Activated T-helper 17 cell treated with anti-CD3 and anti-CD28 coated beads, Interleukin-2, amount 50 U/mL, for 72 hours (primary cell): ENCODE measurements around the gene NYNRIN. TPM values are rescaled to one million over a fixed set of nuclear protein-coding genes. Genes with fewer than 3 reads are reported as not detected.
"Not testable (repeated sequence)": the region's sequence is repeated elsewhere in the genome, so short reads cannot be mapped to it uniquely, and the experiment has no call there.

Experiments
- ATAC-seq: fragments of 150-1000 bp; cut with Tn5 transposase; replicated peaks from 2 replicates; pipeline ENCODE4 v1.10.0; 2021; ENCODE audit warnings: mild to moderate bottlenecking, moderate library complexity
- H3K27ac Mint-ChIP-seq: one replicate; pipeline ENCODE4 v1.8.0; 2022; ENCODE audit warnings: mixed read lengths
- H3K27me3 Mint-ChIP-seq: one replicate; pipeline ENCODE4 v1.8.0; 2022; ENCODE audit warnings: mixed read lengths
- H3K36me3 Mint-ChIP-seq: one replicate; pipeline ENCODE4 v1.8.0; 2022; ENCODE audit warnings: low read depth, mild to moderate bottlenecking, mixed read lengths
- H3K4me1 Mint-ChIP-seq: one replicate; pipeline ENCODE4 v1.8.0; 2022; ENCODE audit warnings: mixed read lengths
- H3K4me3 Mint-ChIP-seq: one replicate; pipeline ENCODE4 v1.8.0; 2022; ENCODE audit warnings: mild to moderate bottlenecking, mixed read lengths
- H3K9me3 Mint-ChIP-seq: one replicate; pipeline ENCODE4 v1.8.0; 2022; ENCODE audit warnings: mixed read lengths
- total RNA-seq, 2 donors: library from RNA; stranded (reverse); gene quantifications; one replicate each; pipeline ENCODE4 v1.2.3, GENCODE V29; 2022

The NYNRIN gene
- total RNA-seq: under 1 TPM in 1 of 2 donors, not detected in 1; 0.04 TPM

DNA sequence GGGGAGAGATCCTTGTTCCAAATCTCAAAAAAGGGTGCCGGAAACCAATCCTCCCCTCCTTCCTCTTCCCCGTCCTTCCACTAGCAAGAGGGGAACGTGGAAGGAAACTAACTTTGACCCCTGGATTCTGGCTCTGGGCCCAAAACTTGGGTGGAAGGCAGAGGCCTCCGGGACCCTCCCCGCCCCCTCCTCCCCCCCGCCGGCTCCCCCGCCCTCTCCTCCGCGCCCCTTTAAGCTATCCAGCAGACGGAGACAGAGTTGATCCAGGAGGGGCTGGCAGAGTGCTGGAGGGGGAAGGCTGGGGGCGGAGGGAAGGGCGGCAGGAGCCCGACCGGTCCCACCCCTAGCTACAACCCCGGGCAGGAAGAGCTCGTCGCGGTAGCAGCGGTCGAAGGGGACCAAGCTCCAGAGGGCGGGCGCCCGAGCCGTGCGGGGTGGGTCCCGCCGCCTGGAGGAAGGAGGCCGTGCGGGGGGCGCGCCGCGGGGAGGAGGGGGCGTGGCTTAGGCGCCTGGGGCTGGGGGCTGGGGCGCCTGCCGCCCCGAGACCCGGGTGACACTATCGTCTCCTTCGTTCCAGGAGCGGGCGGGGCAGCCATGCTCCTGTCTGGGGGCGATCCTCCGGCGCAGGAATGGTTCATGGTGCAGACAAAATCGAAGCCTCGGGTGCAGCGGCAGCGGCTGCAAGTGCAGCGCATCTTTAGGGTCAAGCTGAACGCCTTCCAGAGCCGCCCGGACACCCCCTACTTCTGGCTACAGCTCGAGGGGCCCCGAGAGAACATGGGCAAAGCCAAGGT is at the start of gene NYNRIN:
Gene NYNRIN (plus strand): TSS at position 351 of the 794 bp plus-strand sequence. CDS start 244 bp downstream, at position 595.
- Mint-ChIP-seq H3K9me3 (no peaks in the 10 kb centered on the region), H3K4me1 (peaks cover 5% of the 10 kb centered on the region), H3K36me3 (no peaks in the 10 kb centered on the region), H3K27me3 (peaks cover 4% of the 10 kb centered on the region), H3K4me3 (peak within 1 kb of the TSS; percentile 63), H3K27ac (peak within 1 kb of the TSS; percentile 64)
- peak; percentile 55 for ATAC-seq

DNA sequence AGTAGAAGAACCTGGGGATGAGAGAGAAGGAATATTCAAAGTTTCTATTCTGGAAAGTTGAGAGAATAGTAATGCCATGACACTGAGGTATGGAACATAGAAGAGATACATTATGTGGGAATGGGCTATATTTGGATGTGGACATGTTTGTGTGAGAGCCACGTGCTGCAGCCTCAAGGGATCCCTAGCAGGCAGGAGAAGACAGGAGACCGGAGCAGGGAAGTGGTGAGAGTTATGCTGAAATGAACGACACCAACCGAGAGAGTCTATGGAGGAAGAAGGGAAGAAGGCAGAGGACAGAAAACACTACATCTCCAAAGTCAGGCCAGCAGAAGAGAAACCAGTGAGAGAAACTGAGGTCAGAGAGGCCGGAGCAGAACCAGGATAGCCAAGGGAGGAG is 49.1 kb upstream of the NYNRIN start:
- no peak overlapping the region for H3K27ac Mint-ChIP-seq
- no peaks in the 10 kb centered on the region for H3K36me3 Mint-ChIP-seq
- no peaks in the 10 kb centered on the region for H3K9me3 Mint-ChIP-seq
- ATAC-seq: no peak
- no peak overlapping the region for H3K4me3 Mint-ChIP-seq
- no peaks in the 10 kb centered on the region for H3K4me1 Mint-ChIP-seq
- peaks cover 25% of the 10 kb centered on the region for H3K27me3 Mint-ChIP-seq

DNA sequence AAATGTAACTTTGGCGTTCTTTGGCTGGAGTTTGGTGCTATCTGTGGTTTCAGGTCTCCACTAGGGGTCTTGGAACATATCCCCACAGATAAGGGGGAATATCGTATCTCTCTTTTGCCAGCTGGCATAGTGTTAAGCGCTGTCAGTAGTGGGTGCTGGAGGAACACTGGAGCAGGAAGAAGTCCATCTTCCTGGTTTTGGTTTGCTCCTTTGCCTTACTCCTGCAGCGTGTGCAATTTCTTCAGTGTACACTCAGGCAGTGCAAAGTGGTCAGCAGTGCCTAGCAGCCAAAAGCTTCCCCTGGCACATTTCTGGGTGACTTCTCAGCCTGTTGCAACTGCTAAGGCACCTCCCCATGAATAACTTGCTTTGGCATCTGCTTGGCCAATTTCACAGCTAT is 47.3 kb upstream of the NYNRIN start:
- H3K27me3 Mint-ChIP-seq: peaks cover 17% of the 10 kb centered on the region
- H3K27ac Mint-ChIP-seq: no peak overlapping the region
- no peaks in the 10 kb centered on the region for H3K36me3 Mint-ChIP-seq
- no peaks in the 10 kb centered on the region for H3K4me1 Mint-ChIP-seq
- H3K4me3 Mint-ChIP-seq: no peak overlapping the region
- no peaks in the 10 kb centered on the region for H3K9me3 Mint-ChIP-seq
- no peak for ATAC-seq

DNA sequence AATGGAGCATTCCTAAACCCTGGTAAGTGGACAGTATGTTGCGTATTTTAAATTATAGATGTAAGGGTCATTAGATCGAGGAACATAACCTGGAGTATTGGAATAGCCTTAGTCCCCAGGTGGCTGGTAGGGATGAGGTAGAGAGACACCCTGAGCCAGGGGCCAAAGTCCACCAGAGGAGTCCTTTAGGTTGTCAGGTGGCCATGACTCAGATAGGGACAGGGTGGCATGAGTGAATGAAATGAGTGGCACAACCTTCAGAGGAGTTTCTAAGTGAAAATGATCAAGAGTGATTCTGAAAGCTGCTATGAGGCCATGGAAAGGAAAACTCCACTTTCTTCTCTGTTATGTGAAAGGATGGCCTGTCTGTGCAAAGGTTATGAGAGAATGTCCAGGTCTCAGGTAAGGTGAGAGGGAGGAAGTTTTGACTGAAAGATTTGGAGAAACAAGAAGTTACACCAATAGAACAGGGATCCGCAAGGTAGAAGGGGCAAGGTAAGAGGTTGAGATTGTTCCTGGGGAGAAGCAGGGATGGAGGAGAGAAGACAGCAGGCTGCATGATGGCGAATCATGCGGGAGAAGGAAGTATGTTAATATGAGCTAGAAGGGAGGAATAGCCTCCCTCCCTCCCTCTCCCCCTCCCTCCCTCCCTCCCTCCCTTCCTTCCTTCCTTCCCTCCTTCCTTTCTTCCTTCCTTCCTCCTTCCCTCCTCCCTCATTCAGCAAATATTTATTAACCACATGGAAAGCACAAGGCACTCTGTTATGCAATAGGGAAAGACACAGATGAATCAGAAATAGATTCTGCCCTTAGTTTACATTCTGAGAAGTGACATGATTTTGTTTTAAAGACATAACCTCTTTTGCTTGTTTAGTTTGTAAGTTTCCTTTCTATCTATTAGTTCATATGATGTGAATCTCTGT is 45.0 kb upstream of the NYNRIN start:
- H3K27ac Mint-ChIP-seq: no peak overlapping the region

DNA sequence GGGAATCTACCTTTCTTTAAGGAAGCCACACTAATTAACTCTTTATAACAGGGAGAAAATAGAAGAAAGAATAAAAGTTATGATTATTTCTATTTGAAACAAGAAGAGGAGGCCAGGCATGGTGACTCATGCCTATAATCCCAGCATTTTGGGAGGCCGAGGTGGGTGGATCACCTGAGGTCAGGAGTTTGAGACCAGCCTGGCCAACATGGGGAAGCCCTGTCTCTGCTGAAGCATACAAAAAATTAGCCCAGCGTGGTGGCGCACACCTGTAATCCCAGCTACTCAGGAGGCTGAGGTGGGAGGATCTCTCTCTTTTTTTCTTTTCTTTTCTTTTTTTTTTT is 44.3 kb upstream of the NYNRIN start:
- not testable (repeated sequence) for H3K36me3 Mint-ChIP-seq, H3K27ac Mint-ChIP-seq, ATAC-seq, H3K4me3 Mint-ChIP-seq, H3K4me1 Mint-ChIP-seq, H3K9me3 Mint-ChIP-seq
- peaks cover 19% of the 10 kb centered on the region for H3K27me3 Mint-ChIP-seq

More for the DNA sequence above, 45.0 kb upstream of the NYNRIN start:
- H3K4me3 Mint-ChIP-seq: no peak overlapping the region
- no peaks in the 10 kb centered on the region for H3K36me3 Mint-ChIP-seq
- H3K4me1 Mint-ChIP-seq: no peaks in the 10 kb centered on the region
- ATAC-seq: peak; percentile 34
- peaks cover 21% of the 10 kb centered on the region for H3K27me3 Mint-ChIP-seq
- no peaks in the 10 kb centered on the region for H3K9me3 Mint-ChIP-seq

DNA sequence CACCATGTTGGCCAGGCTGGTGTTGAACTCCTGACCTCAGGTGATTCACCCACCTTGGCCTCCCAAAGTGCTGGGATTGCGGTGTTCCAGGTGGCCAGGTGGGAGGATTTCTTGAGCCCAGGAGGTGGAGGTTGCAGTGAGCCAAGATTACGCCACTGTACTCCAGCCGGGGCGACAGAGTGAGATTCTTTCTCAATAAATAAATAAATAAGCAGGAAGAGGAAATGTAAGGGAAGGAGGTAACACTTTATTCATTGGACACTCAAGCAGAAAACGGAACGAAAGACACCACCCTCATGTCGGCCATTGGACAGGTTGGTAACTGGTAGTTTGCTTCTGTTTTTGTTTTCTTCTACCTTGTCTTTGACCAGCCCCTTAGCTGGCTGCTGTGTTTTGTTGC is 43.8 kb upstream of the NYNRIN start:
- no peak overlapping the region for H3K4me3 Mint-ChIP-seq
- no peak for ATAC-seq
- no peak overlapping the region for H3K27ac Mint-ChIP-seq
- no peaks in the 10 kb centered on the region for H3K9me3 Mint-ChIP-seq
- no peaks in the 10 kb centered on the region for H3K36me3 Mint-ChIP-seq
- no peaks in the 10 kb centered on the region for H3K4me1 Mint-ChIP-seq
- H3K27me3 Mint-ChIP-seq: peaks cover 14% of the 10 kb centered on the region

DNA sequence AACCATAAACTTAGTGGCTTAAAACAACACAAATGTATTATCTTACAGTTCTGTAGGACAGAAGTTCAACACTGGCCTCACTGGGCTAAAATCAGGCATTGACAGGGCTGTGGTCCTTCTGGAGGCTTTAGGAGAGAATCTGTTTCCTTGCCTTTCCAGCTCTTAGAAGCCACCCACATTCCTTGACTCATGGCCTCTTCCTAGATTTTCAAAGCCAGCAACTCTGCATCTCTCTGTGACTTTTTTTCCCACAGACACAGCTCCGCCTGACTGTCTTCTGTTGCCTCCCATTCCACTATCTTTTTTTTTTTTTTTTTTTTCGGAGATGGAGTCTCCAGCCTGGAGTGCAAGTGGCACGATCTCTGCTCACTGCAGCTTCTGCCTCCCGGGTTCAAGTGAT is 42.6 kb upstream of the NYNRIN start:
- Mint-ChIP-seq H3K4me1 (no peaks in the 10 kb centered on the region), H3K36me3 (no peaks in the 10 kb centered on the region), H3K9me3 (no peaks in the 10 kb centered on the region), H3K27ac (no peak overlapping the region), H3K4me3 (no peak overlapping the region), H3K27me3 (peaks cover 13% of the 10 kb centered on the region)
- no peak for ATAC-seq

DNA sequence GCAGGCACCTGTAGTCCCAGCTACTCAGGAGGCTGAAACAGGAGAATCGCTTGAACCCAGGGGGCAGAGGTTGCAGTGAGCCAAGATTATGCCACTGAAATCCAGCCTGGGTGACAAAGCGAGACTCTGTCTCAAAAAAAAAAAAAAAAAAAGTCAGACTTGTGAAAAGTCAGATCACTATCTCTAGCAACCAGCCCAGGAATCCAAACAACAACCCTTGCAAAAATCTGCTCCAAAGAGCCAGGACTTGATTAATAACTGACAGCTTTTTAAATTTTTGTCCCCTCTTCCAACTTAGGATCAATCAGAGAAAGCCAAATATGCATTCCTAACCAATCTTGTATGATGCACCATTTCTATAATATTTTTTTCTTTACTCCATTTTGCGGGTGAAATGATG is 38.5 kb upstream of the NYNRIN start:
- Mint-ChIP-seq H3K4me3 (no peak overlapping the region), H3K9me3 (no peaks in the 10 kb centered on the region), H3K4me1 (no peaks in the 10 kb centered on the region), H3K27ac (no peak overlapping the region), H3K27me3 (peaks cover 23% of the 10 kb centered on the region), H3K36me3 (no peaks in the 10 kb centered on the region)
- no peak for ATAC-seq

DNA sequence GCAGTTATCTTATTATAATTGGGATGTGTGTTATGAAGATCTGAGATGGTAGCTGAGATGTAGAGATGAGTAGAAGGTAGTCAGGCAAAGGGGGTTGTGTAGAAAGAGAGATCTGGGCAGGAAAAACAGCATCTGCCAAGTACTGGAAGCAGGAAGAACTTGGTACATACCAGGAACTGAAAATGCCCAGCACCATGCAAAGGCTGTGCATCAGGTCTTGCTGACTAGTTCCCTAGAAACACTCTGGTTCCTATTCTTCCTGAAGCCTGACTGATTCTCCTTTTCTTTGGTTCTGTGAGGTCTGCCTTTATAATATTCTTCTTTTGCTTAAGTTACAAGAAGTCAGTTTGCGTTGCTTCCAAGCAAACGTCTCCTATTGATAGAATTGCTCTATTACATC is 37.5 kb upstream of the NYNRIN start:
- H3K27me3 Mint-ChIP-seq: peaks cover 32% of the 10 kb centered on the region
- no peak overlapping the region for H3K27ac Mint-ChIP-seq
- H3K9me3 Mint-ChIP-seq: no peaks in the 10 kb centered on the region
- no peaks in the 10 kb centered on the region for H3K36me3 Mint-ChIP-seq
- no peak overlapping the region for H3K4me3 Mint-ChIP-seq
- H3K4me1 Mint-ChIP-seq: peaks cover 6% of the 10 kb centered on the region
- ATAC-seq: no peak

DNA sequence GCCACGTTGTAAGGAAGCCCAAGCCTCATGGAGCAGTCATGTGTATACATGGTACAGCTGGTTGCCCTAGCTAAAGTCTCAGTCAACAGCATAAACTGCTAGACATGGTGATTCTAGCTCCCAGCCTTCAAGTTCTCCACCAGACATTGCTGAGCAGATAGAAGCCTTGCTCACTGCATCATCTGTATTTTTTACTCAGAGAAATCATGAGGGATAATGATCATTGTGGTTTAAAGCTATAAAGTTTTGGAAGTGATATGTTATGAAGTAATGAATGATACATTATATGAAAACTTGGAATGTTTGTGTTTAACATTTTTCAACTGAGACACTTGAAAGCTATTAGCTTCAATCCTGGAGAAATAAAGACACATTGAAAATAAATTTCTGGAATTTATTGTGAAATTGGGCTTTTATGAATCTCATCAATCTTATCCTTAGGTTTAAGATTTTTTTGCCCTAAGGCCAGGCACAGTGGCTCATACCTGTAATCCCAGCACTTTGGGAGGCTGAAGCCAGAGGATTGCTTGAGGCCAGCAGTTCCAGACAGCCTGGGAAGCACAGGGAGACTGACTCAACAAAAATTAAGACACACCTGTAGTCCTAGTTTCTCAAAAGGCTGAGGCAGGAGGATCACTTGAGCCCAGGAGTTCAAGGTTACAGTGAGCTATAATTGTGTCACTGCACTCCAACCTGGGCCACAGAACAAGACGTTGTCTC is 36.4 kb upstream of the NYNRIN start:
- Mint-ChIP-seq H3K36me3 (no peaks in the 10 kb centered on the region), H3K27me3 (peaks cover 36% of the 10 kb centered on the region), H3K4me1 (peaks cover 6% of the 10 kb centered on the region), H3K4me3 (no peak overlapping the region), H3K9me3 (no peaks in the 10 kb centered on the region), H3K27ac (no peak overlapping the region)
- ATAC-seq: no peak

DNA sequence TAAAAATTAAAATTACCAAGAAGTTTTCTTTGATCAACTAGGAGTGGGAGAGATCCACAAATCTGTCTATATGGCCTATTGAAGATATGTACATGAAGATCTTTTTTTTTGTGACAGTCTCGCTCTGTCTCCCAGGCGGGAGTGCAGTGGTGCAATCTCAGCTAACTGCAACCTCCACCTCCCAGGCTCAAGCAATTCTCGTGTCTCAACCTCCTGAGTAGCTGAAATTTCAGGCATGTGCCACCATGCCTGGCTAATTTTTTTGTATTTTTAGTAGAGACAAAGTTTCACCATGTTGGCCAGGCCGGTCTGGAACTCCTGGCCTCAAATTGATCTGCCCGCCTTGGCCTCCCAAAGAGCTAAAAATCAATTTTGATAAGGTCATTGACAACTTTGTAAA is 35.4 kb upstream of the NYNRIN start:
- H3K4me1 Mint-ChIP-seq: peaks cover 6% of the 10 kb centered on the region
- peaks cover 40% of the 10 kb centered on the region for H3K27me3 Mint-ChIP-seq
- H3K9me3 Mint-ChIP-seq: no peaks in the 10 kb centered on the region
- no peak overlapping the region for H3K4me3 Mint-ChIP-seq
- H3K27ac Mint-ChIP-seq: no peak overlapping the region
- no peaks in the 10 kb centered on the region for H3K36me3 Mint-ChIP-seq
- ATAC-seq: no peak

DNA sequence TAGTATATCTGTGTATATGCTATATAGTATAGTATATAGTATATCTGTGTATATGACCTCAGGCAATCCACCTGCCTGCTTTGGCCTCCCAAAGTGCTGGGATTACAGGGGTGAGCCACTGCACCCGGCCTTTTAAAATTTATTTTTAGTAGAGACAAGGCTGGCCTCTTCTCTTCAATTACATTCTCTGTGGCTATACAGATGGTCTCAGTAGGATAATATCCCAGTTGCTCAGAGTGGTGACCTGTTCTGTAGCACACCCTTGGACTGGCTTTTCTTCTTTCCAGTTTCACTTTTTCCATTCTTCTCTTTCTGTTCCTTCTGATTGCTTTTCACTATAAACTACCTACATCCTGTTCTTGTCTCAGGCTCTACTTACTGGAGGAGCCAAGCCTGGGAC is 34.0 kb upstream of the NYNRIN start:
- Mint-ChIP-seq H3K4me3 (no peak overlapping the region), H3K27me3 (peaks cover 45% of the 10 kb centered on the region), H3K4me1 (peaks cover 6% of the 10 kb centered on the region), H3K27ac (no peak overlapping the region), H3K9me3 (no peaks in the 10 kb centered on the region), H3K36me3 (no peaks in the 10 kb centered on the region)
- no peak for ATAC-seq

DNA sequence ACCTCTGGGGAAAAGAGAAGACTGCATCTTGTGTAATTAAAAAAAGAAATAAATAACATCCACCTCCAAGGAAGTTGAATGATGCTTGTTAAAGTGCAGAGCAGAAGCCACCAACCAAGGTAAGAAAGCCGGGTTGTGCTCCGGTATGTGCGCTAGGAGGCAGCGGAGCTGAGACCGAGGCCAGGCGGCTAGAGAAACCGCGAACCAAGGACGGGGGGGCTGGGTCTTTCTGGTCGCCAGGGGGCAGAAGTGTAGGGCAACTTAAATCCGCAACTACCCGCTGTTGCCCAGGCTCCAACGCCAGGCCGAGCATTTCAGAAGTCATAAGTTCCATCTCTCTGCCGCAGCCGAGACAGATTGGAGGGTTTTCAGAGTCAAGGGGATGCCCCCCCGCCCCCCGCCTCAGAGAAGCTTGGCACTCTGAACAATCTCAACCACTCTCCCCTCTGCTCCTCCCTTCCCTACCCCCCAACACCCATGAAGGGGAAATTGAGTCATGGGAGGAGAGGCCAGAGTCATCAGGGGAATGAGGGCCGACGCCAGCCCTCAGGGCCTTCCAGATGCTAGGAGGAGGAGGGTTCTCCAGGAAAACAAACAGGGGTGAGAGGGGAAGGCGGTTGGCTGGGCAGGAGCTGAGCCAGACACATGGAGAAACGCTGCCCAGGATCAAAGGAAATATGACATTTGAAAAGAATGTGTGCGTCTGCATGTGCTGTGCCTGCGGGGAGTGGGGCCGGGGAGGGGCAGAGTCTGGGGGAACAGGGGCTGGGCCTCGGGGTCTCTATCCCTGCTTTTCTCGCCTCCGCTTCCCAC is 33.0 kb upstream of the NYNRIN start:
- Mint-ChIP-seq H3K27ac (no peak overlapping the region), H3K36me3 (no peaks in the 10 kb centered on the region), H3K9me3 (no peaks in the 10 kb centered on the region), H3K27me3 (peaks cover 40% of the 10 kb centered on the region), H3K4me3 (peak overlapping the region; percentile 76), H3K4me1 (peaks cover 6% of the 10 kb centered on the region)
- peak; percentile 66 for ATAC-seq

DNA sequence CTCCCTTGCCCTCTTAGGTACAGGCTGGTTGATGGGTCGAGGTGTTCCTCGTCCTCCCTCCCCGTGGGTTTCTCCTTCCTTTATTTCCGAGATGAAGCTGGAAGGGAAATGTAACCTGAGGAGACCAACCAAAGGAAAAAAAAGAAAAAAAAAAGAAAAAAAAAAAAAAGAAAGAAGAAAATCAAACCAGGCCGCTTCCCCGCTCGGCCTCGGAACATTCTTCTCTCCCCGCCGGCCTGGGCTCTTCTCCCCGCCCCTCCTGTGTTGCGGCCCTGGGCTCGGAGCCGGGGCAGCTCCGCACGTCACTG is 32.4 kb upstream of the NYNRIN start:
- Mint-ChIP-seq H3K9me3 (no peaks in the 10 kb centered on the region), H3K27ac (no peak overlapping the region), H3K27me3 (peaks cover 40% of the 10 kb centered on the region), H3K4me3 (peak overlapping the region; percentile 76), H3K4me1 (peaks cover 6% of the 10 kb centered on the region), H3K36me3 (no peaks in the 10 kb centered on the region)
- ATAC-seq: no peak
